ENCODE data around the gene GNAT1.
"Not testable (repeated sequence)": the region's sequence is repeated elsewhere in the genome, so short reads cannot be mapped to it uniquely, and the experiment has no call there.

Gene GNAT1

GRCh38 chr3:50239649-50240048 is 48.2 kb downstream of the GNAT1 start:
- no peak for TF ChIP-seq CTCF (conservative IDR thresholded peaks at IDR 0.05; ENCODE audit: low read depth, low read length)
- H3K4me3 ChIP-seq (ENCODE audit: low read depth, low read length), result no peak overlapping the region
- DNase-seq (ENCODE audit: low read depth), result no peak

- H3K4me3 ChIP-seq (ENCODE audit: low read depth, low read length), result no peak overlapping the region
- no peak for DNase-seq (ENCODE audit: low read depth)
- no peak for TF ChIP-seq CTCF (conservative IDR thresholded peaks at IDR 0.05; ENCODE audit: low read depth, low read length)
Observed at GRCh38 chr3:50241163-50241562, 49.8 kb downstream of the GNAT1 start.

- no peak overlapping the region for H3K4me3 ChIP-seq (ENCODE audit: low read depth, low read length)
- DNase-seq (ENCODE audit: low read depth), result no peak
- no peak for TF ChIP-seq CTCF (conservative IDR thresholded peaks at IDR 0.05; ENCODE audit: low read depth, low read length)
Observed at GRCh38 chr3:50241713-50242380, 50.4 kb downstream of the GNAT1 start.

GRCh38 chr3:50242381-50242770 is 51.0 kb downstream of the GNAT1 start:
- no peak for DNase-seq (ENCODE audit: low read depth)
- no peak overlapping the region for H3K4me3 ChIP-seq (ENCODE audit: low read depth, low read length)
- TF ChIP-seq CTCF (conservative IDR thresholded peaks at IDR 0.05; ENCODE audit: low read depth, low read length), result no peak

GRCh38 chr3:50242851-50243542 is 51.6 kb downstream of the GNAT1 start:
- H3K4me3 ChIP-seq (ENCODE audit: low read depth, low read length), result peak overlapping the region; percentile 2
- TF ChIP-seq CTCF (conservative IDR thresholded peaks at IDR 0.05; ENCODE audit: low read depth, low read length), result no peak
- DNase-seq (ENCODE audit: low read depth), result peak; percentile 86

- DNase-seq (ENCODE audit: low read depth), result no peak
- peak overlapping the region; percentile 8 for H3K4me3 ChIP-seq (ENCODE audit: low read depth, low read length)
- TF ChIP-seq CTCF (conservative IDR thresholded peaks at IDR 0.05; ENCODE audit: low read depth, low read length), result no peak
Observed at GRCh38 chr3:50243543-50243895, 52.1 kb downstream of the GNAT1 start.

GRCh38 chr3:50244813-50245212 is 53.4 kb downstream of the GNAT1 start:
- DNase-seq (ENCODE audit: low read depth); H3K4me3 ChIP-seq (ENCODE audit: low read depth, low read length): not testable (repeated sequence)

All from choroid plexus epithelial cell (primary cell).